LHCN-M2 (cell line): ENCODE data around the gene RHBDL3. TPM values are rescaled to one million over a fixed set of nuclear protein-coding genes. Genes with fewer than 3 reads are reported as not detected.
"Not testable (repeated sequence)": the region's sequence is repeated elsewhere in the genome, so short reads cannot be mapped to it uniquely, and the experiment has no call there.

Experiments
- DNase-seq: peaks from one replicate; pipeline ENCODE4 v3.0.0-alpha.2; 2012; ENCODE audit warnings: low read depth
- total RNA-seq: library from RNA; depleted of rRNA; stranded (reverse); fragments of >200 nt; gene quantifications from 2 replicates; pipeline ENCODE4 v1.2.3, GENCODE V29; 2014

Gene RHBDL3
- total RNA-seq, 1 experiment from 2014 or later, result 0.57 TPM

- peak; percentile 26 for DNase-seq
Measured at GRCh38 chr17:32323811-32324491, 58.3 kb downstream of the RHBDL3 start.

- no peak for DNase-seq
Measured at GRCh38 chr17:32327911-32328310, 62.3 kb downstream of the RHBDL3 start.

GRCh38 chr17:32330147-32330546, 64.5 kb downstream of the RHBDL3 start:
- DNase-seq, result no peak

- no peak for DNase-seq
Measured at GRCh38 chr17:32331243-32332040, 65.8 kb downstream of the RHBDL3 start.

GRCh38 chr17:32333187-32333586, 67.6 kb downstream of the RHBDL3 start:
- DNase-seq, result no peak

- DNase-seq, result no peak
Measured at GRCh38 chr17:32335046-32335445, 69.4 kb downstream of the RHBDL3 start.

- DNase-seq, result peak; percentile 69
Measured at GRCh38 chr17:32335687-32336086, 70.1 kb downstream of the RHBDL3 start.

GRCh38 chr17:32341141-32341856, 75.7 kb downstream of the RHBDL3 start:
- DNase-seq, result peak; percentile 28

GRCh38 chr17:32341857-32342602, 76.4 kb downstream of the RHBDL3 start, which contains the start of gene C17orf75:
Gene C17orf75, minus strand, starts transcription at chr17:32342173. Its CDS starts 34 bp downstream, at chr17:32342139.
- peak; percentile 72 for DNase-seq

- DNase-seq, result peak; percentile 7
Measured at GRCh38 chr17:32342603-32343325, 77.1 kb downstream of the RHBDL3 start.

GRCh38 chr17:32345951-32346600, 80.4 kb downstream of the RHBDL3 start:
- no peak for DNase-seq

- no peak for DNase-seq
Measured at GRCh38 chr17:32348483-32348800, 82.8 kb downstream of the RHBDL3 start.

GRCh38 chr17:32349503-32349853, 83.8 kb downstream of the RHBDL3 start:
- DNase-seq, result peak; percentile 23

GRCh38 chr17:32349854-32350665, 84.4 kb downstream of the RHBDL3 start, which contains the start of gene ZNF207:
Gene ZNF207, plus strand, starts transcription at chr17:32350157. Its CDS starts 129 bp downstream, at chr17:32350286.
- peak; percentile 95 for DNase-seq

GRCh38 chr17:32350666-32351418, 85.2 kb downstream of the RHBDL3 start:
- peak; percentile 67 for DNase-seq

GRCh38 chr17:32352734-32353133, 87.1 kb downstream of the RHBDL3 start:
- not testable (repeated sequence) for DNase-seq

- DNase-seq, result no peak
Measured at GRCh38 chr17:32355649-32356377, 90.2 kb downstream of the RHBDL3 start.

GRCh38 chr17:32356378-32356743, 90.7 kb downstream of the RHBDL3 start:
- DNase-seq, result no peak
